ENCODE measurements around the gene CENPW. TPM values are rescaled to one million over a fixed set of nuclear protein-coding genes. Genes with fewer than 3 reads are reported as not detected.

CENPW gene
- 76.9 TPM for polyA plus RNA-seq (2013, experiment 1 of 2; ENCODE audit: insufficient read length)
- 15.3 TPM for polyA plus RNA-seq (2013, experiment 2 of 2; ENCODE audit: insufficient read length)

DNA sequence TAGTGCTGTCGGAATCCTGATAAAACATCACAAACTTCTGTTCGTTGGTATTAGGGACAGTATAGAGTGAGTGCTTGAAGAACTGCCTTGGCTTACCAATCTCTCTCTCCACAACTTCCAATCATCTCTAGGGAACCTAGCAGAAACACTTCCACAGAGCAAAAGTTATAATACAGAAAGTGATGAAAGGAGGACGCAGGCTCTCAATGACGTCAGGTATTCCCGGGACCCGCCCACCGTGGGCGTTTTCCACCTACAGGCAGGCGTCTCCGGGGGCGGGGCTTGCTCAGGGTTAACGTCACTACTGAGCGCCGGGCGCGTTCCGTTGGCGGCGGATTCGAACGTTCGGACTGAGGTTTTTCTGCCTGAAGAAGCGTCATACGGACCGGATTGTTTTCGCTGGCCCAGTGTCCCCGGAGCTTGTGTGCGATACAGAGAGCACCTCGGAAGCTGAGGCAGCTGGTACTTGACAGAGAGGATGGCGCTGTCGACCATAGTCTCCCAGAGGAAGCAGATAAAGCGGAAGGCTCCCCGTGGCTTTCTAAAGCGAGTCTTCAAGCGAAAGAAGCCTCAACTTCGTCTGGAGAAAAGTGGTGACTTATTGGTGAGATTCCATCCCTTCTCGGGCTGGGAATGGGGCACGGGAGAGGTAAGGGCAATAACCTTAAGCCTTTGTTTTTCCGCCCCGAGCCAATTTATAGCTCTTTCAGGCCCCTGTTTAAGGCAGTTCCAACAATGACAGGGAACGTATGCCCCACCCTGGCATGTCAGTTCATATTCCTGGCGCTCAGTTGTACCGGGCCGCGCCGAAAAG is at the start of gene CENPW:
TSS of gene CENPW (plus strand) at position 320 of the 814 bp plus-strand sequence. CDS start at position 479, 159 bp downstream.
- DNase-seq: peak; percentile 88

DNA sequence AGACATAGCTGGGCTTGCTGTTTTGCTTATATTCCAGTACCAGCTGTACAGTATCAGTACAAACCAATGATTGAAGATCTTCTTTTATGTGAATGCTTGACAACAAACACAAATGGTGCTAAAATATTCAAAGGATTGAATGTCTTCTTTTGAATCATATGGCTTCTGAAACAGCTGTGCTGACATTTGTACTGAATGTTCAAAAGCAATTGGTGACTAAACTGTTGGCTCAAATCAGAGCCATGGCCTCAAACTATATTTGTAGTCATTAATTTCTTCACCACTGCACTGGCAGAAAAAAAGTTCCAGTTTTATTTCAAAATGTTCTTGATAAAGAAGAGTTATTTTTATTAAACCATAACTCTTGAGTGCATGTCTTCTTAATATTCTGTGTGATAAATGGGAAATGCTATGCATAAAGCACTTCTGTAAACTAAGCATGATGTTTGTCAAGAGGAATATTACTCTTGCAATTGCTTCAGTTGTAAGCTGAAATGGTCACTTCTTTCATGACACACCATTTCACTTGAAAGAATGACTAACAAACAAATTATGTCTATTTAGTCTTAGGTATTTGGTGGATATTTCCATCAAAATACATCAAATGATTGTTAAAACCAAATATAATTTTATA is 45.9 kb upstream of the CENPW start:
- no peak for DNase-seq

DNA sequence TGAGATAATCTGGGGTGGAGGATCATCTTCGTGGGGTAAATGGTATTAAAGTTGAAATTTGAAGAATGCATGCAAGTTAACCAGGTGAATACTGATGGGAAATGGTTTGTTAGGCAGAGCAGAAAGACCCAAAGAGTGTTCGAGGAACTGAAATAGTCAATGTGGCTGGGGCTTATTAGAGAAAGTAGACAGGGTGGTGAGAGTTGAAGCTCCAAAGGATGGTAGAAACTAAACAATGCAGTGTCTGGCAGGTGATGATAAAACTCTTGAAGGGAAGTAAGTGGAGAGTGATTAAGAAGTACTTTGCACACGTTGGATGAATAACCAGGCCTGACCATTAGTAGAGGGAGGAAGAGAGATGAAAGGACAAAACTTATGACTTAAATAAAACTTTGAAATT is 39.8 kb upstream of the CENPW start:
- no peak for DNase-seq

DNA sequence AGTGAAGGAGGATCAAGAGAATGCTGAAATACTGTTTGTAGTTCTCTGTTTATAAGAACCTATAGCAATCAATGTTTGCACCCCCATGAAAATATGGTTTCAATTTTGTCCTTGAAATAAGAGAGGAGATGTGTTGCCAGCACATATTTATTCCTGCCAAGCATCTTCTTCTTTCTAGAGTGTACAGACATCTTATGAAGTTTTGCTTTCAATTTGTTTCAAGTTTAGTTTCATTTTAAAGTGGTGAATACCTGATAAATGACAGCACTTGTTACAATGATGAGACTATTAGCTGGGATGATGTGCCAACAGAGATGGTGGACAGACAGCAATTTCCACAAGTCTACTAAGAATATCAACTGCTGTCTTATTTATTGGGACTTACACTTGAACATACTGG is 39.2 kb upstream of the CENPW start:
- DNase-seq: no peak

DNA sequence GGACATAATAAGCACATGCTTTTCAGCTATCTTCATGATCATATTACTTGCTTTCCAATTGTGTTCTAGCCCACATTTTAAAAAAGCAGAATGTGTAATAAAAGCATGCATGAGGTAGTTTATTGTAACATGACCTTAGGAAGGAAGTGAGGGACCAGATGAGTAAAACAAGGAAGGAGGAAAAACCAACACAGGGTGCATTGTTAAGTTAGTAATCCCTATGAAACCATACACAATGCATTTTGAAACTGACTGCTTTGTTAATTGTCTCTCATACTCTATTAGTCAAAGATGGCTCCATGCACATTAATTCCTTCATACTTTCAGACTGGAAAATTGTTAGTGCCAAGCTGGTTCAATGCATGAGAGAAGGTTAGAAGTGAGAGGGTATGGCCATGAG is 37.7 kb upstream of the CENPW start:
- no peak for DNase-seq

DNA sequence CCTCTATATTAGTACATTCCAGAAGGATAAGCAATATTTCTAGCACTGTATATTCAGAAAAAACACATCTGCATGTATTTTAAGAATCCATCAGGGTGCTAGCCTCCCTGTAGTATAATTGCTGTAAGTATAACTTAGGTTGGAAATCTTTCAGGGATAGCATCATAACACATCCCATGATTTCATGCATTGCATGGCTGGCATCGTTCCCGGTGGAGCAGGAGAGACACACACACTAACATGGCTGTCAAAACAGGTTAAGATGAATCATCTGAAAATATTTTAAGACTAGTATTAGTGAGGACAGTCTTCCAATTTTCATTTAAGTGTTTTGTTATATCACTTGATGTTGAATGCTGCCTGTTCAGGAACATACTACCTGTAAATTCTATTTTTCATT is 32.1 kb upstream of the CENPW start:
- DNase-seq: peak; percentile 84

DNA sequence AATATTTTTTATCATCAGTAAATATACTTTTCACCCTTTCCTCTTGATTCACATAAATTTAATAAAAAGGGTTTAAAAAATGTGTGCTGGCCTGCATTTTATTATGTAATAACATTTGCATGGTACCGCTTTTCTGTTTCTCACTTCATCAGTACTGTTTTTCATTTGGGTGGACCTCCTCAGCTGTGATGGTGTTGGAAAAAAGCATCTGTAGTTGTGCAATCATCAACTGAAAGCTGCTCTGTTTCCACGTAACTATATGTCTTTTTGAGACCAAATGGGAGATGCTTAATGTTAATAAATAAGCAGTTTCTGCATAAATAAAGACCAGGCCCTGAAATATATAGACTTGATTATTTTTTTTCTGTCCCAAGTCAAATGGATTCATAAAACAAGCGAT is 31.6 kb upstream of the CENPW start:
- no peak for DNase-seq

DNA sequence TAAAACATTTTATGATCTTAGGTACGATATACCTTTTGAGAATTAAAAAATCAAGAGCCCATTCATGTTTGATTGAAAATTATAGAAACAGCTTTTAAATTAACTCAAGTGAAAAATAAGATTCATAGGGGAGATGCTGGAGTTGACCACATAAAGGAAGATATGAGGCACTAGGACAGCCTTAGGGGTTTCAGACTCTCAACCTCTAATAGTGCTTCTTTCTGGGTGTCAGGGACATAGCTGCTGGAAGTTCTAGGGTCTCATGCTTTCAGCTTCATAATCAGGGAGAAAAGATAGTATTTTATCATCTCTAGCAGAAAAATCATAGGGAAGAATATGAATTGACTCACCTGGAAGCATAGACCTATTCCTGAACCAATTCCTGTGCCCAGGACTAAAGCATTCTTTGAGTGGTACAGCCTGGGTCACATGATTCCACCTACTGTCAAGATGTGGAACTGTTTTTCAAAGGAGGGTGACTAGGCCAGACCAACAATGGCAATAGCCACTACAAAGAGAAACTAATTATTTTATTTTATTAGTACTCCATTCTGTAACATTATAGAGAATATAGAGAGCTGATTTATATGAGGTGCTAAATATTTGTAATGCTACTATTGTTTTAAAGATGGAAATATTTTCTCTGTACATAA is 27.8 kb upstream of the CENPW start:
- peak; percentile 11 for DNase-seq

DNA sequence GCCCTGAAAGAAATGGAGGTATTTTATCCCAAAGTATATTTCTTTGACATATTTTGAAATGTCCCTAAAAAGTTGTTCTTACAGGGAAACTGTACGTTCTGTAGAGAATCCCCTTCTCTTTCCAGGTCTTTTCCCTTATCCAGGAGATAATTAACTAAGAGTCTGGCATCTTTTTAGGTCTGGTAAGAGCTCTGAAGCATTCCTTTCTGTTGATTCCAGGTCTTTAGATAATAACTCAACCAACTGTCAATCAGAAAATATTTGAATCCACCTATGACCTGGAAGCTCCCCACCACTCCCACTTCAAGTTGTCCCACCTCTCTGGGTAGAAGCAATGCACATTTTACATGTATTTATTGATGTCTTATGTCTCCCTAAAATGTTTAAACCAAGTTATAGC is 26.0 kb upstream of the CENPW start:
- no peak for DNase-seq

DNA sequence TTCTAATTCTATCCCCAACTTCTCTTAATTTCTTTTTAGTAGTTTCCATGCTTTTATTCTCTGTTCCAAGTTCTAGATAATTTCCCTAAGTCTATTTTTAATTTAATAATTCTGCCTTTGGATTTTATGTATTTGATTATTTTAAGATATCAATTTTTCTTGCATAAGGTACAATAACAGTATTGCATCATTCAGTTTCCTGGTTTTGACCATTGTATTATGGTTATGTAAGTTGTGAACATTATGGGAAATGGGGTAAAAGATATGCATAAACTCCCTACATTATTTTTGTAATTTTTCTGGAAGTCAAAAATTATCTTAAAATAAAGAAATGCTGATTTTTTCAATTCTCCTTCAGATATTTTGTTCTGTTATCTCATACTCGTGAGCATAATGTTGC is 21.1 kb upstream of the CENPW start:
- no peak for DNase-seq

DNA sequence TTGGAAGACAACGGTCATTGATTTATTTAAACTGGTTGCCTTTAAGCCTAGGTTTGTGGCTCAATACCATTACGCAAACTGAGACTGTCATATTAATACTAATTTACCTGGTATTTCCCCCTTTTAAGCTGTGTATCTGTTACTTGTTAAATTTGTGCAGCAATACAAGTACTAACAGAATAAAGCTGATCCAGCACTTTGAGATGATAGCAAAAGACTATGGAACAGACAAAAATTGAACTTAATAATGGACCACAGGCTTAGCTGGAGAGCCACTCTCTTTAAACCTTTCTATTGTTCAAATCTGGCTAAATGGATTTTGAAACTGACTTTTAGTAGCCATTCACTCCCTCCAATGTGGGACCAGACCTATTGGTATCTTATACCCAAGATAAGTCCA is 6.2 kb upstream of the CENPW start:
- DNase-seq: no peak

DNA sequence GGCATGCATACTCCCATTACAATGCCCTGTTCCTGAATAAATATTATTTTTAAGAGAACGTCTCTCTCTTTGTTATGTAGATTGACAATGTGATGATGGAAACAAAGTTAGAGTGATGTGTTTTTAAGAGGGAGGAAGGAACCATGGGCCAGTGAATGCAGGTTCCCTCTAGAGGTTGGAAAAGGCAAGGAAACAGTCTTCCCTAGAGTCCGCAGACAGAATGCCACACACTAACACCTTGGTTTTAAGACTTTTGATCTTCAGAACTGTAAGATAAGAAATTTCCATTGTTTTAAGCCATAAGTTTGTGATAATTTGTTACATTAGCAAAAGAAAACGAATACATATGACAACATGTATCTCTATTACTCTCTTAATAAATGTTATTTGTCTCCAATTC is 4.7 kb upstream of the CENPW start:
- DNase-seq: no peak

DNA sequence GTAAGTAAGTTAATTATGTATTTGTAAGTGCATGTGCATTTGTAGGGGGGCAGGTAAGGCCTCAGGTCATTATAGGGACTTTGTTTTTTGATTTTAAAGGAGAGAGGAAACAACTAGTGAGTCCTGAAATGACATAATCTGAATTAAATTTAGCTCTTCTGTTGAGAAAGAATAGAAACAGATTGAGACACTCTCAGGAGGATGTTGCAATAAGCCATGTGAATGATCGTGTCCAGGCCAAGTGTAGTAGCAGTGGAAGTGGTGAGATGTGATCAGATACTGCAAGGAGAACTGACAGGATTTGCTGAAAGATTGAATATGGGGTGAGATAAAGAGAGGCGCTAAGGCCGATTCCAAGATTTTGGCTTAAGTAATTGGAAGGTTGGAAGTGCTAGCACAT is 2.6 kb upstream of the CENPW start:
- no peak for DNase-seq

DNA sequence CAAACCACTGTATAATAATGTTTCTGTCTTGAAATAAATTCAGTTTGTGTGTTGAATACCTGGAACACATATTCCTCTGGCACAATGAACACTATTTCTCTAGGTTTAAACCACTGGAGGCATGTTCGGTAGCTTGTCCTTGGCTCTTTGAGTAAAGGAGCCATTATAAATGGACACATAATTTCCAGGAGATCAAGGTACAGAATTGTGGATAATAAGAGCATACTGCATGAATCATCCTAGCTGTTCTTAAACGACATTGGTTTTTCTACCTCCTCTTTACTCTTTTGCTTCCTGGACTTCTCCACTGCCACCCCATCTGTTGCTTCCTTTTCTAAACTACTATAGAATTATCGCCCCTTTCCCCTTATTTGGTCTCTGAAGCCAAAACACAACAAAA is 1.2 kb downstream of the CENPW start:
- DNase-seq: no peak

DNA sequence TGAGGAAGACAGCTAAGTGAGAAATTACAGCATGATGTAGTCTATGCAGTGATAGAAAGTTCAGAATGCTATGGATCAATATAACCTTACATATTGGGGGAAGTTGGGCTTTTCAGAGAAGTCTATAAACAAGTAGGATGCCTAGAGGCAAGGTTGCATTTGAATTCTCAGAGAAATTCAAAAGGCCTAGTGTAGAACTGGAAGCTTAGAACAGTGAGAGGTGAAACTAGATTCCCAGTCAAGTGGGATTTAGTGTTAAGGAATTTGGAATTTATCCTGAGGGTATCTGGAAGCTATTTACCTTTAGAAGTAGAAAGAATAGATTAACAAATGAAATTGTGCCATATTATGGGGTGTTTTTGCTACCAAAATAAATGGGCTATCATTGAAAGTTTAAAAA is 4.3 kb downstream of the CENPW start:
- no peak for DNase-seq

DNA sequence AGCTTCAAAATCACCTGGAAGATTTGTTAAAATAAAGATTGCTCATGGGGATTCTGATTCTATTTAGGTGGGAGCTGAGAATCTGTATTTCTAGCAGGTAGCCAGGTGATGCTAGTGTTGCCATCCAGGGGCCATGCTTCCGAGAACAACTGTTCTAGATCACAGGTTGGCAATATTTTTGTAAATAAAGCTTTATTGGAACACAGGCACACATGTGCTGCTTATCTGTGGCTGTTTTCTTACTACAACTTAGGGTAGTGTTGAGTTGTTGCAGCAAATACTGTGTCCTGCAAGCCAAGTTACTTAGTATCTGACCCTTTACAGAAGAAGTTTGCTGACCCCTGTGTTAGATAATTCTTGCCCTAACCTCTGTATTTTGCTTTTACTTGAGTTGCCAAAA is 12.0 kb downstream of the CENPW start:
- DNase-seq: no peak

DNA sequence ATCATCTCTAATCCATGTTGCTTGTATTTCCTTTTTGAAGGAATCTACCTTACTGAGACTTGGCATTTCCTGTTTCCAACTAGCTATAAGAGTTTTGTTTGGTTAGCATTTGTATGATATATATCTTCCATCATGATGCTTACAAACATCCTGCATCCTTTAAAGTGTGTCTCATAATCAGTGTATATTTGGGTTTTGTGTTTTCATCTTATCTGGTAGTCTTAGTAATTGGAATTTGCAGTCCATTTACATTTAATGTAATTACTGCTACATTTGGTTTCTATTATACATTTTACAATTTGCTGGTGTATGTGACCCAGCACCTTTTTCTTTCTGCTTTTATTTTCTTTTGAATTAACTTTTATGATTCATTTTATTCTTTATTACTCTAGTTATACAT is 12.6 kb downstream of the CENPW start:
- no peak for DNase-seq

DNA sequence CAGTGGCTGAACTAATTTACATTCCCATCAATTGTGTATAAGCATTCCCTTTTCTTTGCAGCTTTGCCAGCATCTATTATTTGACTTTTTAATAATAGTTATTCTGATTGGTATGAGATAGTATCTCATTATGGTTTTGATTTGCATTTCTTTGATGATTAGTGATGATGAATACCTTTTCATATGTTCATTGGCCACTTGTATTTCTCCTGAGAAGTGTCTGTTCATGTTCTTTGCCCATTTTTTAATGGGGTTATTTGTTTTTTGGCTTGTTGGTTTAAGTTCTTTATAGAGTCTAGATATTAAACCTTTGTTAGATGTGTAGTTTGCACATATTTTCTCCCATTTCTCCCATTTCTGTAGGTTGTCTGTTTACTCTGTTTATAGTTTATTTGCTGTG is 16.6 kb downstream of the CENPW start:
- no peak for DNase-seq

DNA sequence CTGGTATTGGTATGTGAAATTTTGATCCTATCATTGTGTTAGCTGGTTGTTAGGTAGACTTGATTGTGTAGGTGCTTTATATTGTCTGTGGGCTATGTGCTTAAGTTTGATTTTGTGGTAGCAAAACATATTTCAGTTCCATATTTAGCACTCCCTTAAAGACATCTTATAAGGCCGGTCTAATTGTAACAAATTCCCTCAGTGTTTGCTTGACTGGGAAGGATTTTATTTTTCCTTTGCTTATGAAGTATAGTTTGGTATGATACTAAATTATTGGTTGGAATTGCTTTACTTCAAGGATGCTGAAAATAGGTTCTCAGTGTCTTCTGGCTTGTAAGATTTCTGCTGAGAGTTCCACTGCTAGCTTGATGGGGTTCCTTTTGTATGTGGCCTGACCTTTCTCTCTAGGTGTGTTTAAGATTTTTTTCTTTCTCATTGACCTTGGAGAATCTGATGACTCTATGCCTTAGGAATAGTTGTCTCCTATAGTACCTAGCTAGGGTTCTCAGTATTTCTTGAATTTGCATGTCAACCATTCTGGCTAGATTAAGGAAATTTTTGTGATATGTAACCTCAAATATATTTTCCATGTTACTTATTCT is 20.1 kb downstream of the CENPW start:
- DNase-seq: no peak

DNA sequence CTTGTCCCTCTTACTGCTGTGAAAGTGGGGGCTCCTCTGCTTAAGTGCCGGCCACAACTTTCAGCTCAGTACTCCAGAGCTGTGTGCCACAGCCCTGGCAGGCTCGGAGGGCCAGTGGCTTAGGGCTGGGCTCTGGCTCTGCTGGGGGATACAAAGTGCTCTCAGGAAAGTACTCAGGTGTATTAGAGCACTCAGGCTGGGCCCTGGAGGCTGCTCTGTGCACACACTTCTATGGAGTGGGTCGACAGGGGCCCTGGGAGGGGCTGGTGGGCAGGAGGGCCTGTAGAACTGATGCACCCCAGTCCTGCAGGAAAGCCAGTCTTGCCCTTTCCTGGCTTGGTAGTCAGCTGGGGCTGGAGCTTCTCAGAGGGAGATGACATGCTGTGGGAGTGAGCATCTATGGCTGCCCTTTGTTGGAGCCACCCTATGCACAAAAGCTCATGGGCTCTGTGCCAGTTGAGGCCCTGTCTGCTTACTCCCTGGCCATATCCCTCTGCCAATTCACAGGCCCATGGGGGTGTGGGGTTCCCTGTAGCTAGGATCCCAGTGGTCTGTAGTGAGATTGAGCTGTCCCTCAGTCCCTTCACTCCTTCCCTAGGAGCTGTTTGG is 22.0 kb downstream of the CENPW start:
- no peak for DNase-seq

DNA sequence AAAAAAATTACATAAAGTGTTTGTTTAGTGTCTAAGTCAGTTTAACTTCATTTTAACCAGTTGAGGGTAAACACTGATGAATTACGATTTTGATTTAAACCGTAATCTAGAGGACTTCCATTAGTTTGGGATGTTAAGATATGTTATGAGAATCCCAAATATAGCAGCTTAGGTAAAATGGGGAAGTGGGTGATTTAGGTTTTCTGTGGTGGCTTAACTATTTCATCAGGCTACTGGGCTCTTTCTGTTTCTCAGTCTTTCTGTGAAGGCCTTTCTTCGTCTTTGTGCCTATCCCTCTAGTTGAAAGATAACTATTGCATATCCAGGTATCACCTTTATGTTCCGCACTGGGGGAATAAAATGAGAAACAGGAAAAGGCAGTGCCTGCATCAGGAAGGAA is 27.9 kb downstream of the CENPW start:
- DNase-seq: no peak

DNA sequence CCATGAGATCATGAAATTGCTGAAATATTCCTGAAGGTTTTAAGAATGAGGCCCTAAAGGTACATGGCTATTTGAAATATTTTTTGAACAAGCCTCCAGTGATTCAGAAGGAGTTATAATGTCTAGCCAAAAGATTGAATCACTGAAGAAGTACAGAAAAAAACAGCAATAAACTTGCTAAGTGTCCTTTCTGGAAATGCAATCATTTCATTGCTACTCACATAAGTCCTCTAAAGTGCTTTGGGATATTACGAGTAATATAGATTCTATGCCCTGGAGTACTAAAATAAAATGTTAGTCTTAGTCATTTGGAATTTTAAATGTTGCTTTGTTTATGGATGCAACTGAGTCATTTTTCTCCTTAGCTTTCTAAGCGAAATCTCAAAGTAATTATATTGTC is 32.7 kb downstream of the CENPW start:
- peak; percentile 9 for DNase-seq

DNA sequence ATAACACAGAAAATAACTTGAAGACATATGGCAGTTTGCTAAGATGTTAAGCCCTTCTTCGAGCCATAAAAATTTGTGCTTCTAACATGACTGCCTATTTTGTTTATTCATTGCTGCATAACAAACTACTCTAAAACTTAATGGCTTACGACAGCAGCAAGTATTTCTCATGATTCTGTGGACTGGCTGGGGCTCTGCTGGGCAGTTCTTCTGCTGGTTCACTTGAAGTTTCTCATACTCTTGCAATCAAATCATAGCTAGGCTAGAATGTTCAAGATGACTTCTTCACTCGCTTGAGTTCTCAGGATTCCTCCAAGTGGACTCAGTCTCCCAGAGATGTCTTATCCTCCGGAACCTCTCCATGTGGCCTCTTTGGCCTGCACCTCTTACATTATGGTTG is 33.4 kb downstream of the CENPW start:
- DNase-seq: no peak

Measured in fibroblast of skin of back (primary cell).